ENCODE data around the gene SCFD1.

The SCFD1 gene

DNA sequence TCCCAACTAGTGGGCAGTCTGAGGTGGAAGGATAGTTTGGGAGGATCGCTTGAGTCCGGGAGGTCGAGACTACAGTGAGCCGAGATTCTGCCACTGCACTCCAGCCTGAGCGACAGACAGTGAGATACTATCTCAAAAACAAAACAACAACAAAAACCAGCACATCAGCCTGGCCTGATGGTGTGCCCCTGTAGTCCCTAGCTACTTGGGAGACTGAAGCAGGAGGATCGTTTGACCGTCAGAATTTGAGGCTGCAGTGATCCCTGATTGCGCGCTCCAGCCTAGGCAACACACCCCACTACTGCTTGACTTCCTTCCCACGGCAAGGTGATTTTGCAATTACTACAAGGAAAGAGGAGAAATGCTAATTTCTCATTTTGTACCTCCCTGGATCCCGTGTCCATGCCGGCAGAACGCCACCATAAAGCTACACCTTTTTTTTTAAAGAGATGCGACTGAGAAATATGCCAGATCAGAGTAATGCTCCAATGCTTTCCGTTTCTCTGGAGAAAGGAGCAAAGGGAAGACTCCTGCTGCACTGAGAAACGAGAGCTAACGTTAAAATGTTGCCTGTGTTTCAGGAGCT, 672 bp upstream of the SCFD1 start:
- peaks cover 42% of the 10 kb centered on the region for H3K79me2 ChIP-seq (ENCODE audit: control insufficient read depth, low read length)
- H3K4me1 ChIP-seq (ENCODE audit: control insufficient read depth, low read length) = peaks cover 54% of the 10 kb centered on the region
- H3F3A ChIP-seq (ENCODE audit: control insufficient read depth, insufficient read depth) = peaks cover 31% of the 10 kb centered on the region

DNA sequence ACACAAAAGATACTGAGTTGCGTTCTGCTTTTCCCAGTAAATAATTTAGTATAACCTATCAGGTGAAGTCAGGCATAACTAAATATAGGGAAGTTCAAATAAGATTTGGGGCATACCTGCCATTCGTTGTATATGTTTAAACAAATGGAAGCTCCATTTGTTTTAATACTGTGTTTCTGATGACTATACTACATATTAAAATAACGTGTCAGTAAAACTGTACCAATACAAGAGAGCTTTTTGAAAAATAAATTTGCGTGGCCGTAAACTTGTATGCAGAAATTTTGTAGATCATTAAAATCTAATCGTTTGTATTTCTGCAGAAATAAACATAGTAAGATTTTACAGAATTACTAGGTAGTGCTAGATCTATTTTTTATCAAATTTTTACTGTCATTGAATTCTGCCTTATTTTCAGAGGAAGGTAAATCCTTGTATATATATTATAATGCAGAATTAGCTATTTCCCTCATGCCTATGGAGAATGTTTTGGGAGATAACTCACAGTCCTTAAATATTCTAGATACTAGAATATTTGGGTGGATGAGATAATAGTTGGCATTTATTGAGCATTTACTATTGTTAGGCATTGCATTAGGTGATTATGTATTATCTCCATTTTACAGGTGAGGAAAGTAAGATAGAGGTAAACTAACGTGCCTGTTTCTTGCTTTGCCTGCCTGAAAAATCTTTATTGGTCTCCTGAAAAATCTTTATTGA, 1.5 kb downstream of the SCFD1 start:
- no peaks in the 10 kb centered on the region for H3K27me3 ChIP-seq (ENCODE audit: control insufficient read depth, low read length)
- peaks cover 26% of the 10 kb centered on the region for H3K36me3 ChIP-seq (ENCODE audit: control insufficient read depth, low read length)
- H3K4me1 ChIP-seq (ENCODE audit: control insufficient read depth, low read length) = peaks cover 43% of the 10 kb centered on the region
- H4K20me1 ChIP-seq (ENCODE audit: control insufficient read depth, insufficient read depth, low read depth, low read length) = no peaks in the 10 kb centered on the region
- TF ChIP-seq, protein P1, sequence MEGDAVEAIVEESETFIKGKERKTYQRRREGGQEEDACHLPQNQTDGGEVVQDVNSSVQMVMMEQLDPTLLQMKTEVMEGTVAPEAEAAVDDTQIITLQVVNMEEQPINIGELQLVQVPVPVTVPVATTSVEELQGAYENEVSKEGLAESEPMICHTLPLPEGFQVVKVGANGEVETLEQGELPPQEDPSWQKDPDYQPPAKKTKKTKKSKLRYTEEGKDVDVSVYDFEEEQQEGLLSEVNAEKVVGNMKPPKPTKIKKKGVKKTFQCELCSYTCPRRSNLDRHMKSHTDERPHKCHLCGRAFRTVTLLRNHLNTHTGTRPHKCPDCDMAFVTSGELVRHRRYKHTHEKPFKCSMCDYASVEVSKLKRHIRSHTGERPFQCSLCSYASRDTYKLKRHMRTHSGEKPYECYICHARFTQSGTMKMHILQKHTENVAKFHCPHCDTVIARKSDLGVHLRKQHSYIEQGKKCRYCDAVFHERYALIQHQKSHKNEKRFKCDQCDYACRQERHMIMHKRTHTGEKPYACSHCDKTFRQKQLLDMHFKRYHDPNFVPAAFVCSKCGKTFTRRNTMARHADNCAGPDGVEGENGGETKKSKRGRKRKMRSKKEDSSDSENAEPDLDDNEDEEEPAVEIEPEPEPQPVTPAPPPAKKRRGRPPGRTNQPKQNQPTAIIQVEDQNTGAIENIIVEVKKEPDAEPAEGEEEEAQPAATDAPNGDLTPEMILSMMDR (IDR thresholded peaks at IDR 0.05; ENCODE audit: low read depth, low read length, poor library complexity, severe bottlenecking) = no peak
- TF ChIP-seq EZH2phosphoT487 (IDR thresholded peaks at IDR 0.05; ENCODE audit: borderline replicate concordance, low read length) = no peak
- H3K27ac ChIP-seq (ENCODE audit: low read depth, low read length) = no peak overlapping the region
- peak overlapping the region; percentile 99 for H3K4me3 ChIP-seq (ENCODE audit: low read length)
- H3F3A ChIP-seq (ENCODE audit: control insufficient read depth, insufficient read depth) = peaks cover 25% of the 10 kb centered on the region
- no peaks in the 10 kb centered on the region for H3K9me2 ChIP-seq (replicated peaks; ENCODE audit: control insufficient read depth, low read length)
- H3K9me3 ChIP-seq (ENCODE audit: control insufficient read depth, insufficient read depth, low read length) = no peaks in the 10 kb centered on the region
- H3K79me2 ChIP-seq (ENCODE audit: control insufficient read depth, low read length) = peaks cover 62% of the 10 kb centered on the region
- peak overlapping the region; percentile 77 for H3K4me2 ChIP-seq (ENCODE audit: low read length)

More for the DNA sequence above, 672 bp upstream of the SCFD1 start:
- Histone ChIP-seq H3K27me3 (ENCODE audit: control insufficient read depth, low read length) (no peaks in the 10 kb centered on the region), H3K4me3 (ENCODE audit: low read length) (peak overlapping the region; percentile 99), H4K20me1 (ENCODE audit: control insufficient read depth, insufficient read depth, low read depth, low read length) (no peaks in the 10 kb centered on the region), H3K9me3 (ENCODE audit: control insufficient read depth, insufficient read depth, low read length) (no peaks in the 10 kb centered on the region), H3K27ac (ENCODE audit: low read depth, low read length) (peak overlapping the region; percentile 67), H3K36me3 (ENCODE audit: control insufficient read depth, low read length) (peaks cover 29% of the 10 kb centered on the region), H3K9me2 (replicated peaks; ENCODE audit: control insufficient read depth, low read length) (no peaks in the 10 kb centered on the region), H3K4me2 (ENCODE audit: low read length) (peak overlapping the region; percentile 77)
- TF ChIP-seq EZH2phosphoT487 (IDR thresholded peaks at IDR 0.05; ENCODE audit: borderline replicate concordance, low read length) = no peak
- TF ChIP-seq, protein P1 (IDR thresholded peaks at IDR 0.05; ENCODE audit: low read depth, low read length, poor library complexity, severe bottlenecking) = no peak

DNA sequence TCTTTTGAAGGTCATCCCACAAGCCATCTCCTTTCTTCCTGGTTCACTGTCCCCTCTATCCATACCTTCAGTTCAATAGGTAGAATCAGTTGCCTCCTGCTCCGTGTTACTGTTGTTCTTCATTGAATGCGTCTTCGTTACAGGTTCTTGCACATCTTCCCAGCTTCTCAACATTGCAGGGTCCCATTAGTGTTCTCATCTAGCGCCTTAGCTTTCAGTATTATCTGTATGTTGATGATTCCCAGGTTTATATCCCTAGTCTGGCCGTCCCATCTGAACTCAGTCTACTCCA, 2.0 kb downstream of the SCFD1 start:
- H3K9me2 ChIP-seq (replicated peaks; ENCODE audit: control insufficient read depth, low read length) = no peaks in the 10 kb centered on the region
- peak overlapping the region; percentile 77 for H3K4me2 ChIP-seq (ENCODE audit: low read length)
- H3K27ac ChIP-seq (ENCODE audit: low read depth, low read length) = no peak overlapping the region
- H3K4me3 ChIP-seq (ENCODE audit: low read length) = peak overlapping the region; percentile 99
- H3K79me2 ChIP-seq (ENCODE audit: control insufficient read depth, low read length) = peaks cover 65% of the 10 kb centered on the region
- no peaks in the 10 kb centered on the region for H3K9me3 ChIP-seq (ENCODE audit: control insufficient read depth, insufficient read depth, low read length)
- H3K27me3 ChIP-seq (ENCODE audit: control insufficient read depth, low read length) = no peaks in the 10 kb centered on the region
- no peaks in the 10 kb centered on the region for H4K20me1 ChIP-seq (ENCODE audit: control insufficient read depth, insufficient read depth, low read depth, low read length)
- peaks cover 26% of the 10 kb centered on the region for H3K36me3 ChIP-seq (ENCODE audit: control insufficient read depth, low read length)
- TF ChIP-seq EZH2phosphoT487 (IDR thresholded peaks at IDR 0.05; ENCODE audit: borderline replicate concordance, low read length) = no peak
- TF ChIP-seq, protein P1 (IDR thresholded peaks at IDR 0.05; ENCODE audit: low read depth, low read length, poor library complexity, severe bottlenecking) = no peak
- peaks cover 20% of the 10 kb centered on the region for H3F3A ChIP-seq (ENCODE audit: control insufficient read depth, insufficient read depth)
- H3K4me1 ChIP-seq (ENCODE audit: control insufficient read depth, low read length) = peaks cover 39% of the 10 kb centered on the region

All from DOHH2 (cell line).